Activated naive CD4-positive, alpha-beta T cell treated with anti-CD3 and anti-CD28 coated beads, Interleukin-2, amount 50 U/mL, for 16 hours (primary cell): Measurements from ENCODE around the gene C6orf62.
A peak's percentile ranks its signal among the peaks of the same experiment; 100 is the strongest.
"Not testable (repeated sequence)": the region's sequence is repeated elsewhere in the genome, so short reads cannot be mapped to it uniquely, and the experiment has no call there.

ENCODE experiments used
- DNase-seq: peaks from one replicate; pipeline ENCODE4 v3.0.0-alpha.2; 2020

C6orf62 gene

DNA sequence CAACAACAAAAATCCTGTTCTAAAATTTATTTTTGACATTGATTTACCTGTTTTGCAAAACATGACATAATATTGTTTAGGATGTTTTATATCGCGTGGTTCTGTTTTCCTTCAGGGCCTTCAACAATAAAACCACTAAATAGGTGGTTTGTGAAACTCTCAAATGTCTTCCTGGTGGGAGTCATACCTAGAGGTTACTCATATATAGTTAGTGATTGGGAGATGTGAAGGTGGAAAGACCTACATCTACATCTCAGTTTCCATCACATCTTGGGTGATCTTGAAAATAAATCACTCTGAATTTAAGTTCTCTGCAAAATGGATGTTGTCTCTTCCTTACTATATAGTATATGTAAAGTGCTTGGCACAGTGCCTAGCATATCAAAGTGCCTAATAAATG is 22.9 kb downstream of the C6orf62 start:
- DNase-seq, result no peak

DNA sequence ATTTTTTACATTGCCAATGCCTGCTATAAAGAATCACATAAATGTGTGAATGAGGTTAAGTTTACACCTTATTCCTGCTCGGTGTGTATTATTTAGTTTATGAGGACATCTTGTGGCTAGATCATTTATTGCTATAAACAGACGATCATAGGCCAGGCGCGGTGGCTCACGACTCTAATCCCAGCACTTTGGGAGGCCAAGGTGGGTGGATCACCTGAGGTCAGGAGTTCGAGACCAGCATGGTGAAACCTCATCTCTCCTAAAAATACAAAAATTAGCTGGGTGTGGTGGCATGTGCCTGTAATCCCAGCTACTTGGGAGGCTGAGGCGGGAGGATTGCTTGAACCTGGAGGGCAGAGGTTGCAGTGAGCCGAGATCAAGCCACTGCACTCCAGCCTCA is 23.3 kb downstream of the C6orf62 start:
- DNase-seq, result peak; percentile 19

DNA sequence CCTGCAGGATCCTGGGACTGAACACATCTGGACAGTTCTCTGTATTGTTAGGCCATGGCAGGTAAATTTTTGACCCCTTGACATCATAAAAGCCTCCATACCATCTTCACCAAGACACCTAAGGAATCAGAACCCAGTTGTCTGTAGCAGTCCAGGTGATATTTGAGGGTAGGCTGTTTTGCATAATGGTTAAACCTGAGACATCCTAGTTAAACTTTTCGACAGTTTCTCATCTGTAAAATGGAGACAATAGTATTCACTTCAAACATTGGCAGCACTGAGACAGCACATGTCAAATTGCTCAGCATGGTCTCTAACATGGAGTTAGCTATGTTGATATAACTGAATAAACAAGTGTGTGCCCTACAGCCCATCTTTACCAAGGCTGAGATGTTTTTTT is 24.8 kb downstream of the C6orf62 start:
- no peak for DNase-seq

DNA sequence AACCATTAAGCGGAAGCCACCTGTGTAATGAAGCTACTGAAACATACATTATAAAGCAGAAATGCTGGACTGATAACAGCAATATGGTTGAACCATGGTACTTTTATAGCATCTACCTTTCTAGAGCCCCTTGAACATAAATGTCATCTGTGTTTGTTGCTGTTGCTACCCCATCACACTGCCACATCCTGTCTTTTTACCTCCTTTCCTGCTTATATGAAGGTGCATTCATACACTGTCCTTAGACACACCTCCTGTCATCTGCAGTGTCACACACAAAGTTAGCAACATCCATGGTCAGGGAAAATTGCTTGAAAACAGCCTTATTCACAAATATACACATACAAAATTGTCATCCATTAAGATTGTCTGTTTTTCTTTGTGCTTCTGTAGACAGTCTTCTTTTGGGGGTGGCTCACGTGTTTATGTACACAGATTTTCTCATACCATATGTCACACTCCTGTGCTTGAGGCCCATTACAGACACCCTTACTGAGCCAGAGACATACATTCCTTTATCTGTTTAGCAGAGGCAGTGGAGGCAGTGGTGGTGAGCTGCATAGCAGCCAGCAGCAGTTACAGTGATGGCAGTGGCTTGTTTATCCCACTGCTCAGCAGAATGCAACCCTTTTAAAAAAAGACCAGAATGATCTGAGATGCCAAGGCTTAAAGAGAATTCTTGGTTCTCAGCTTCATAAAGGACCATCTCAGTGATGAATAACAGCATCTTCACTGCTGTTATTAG is 25.9 kb downstream of the C6orf62 start:
- no peak for DNase-seq

DNA sequence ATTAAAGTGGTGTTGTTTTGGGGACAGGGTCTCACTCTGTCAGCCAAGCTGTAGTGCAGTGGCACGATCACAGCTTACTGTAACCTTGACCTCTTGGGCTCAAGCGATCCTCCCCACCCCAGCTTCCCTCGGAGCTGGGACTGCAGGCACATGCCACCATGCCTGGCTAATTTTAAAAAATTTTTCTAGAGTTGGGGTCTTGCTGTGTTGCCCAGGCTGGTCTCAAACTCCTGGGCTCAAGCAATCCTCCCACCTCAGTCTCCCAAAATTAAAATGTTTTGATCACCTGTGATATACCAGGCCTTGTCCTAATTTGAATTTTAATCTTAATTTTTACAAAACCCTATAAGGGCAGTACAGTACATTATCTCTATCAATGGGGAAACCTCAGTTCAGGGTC is 26.5 kb downstream of the C6orf62 start:
- no peak for DNase-seq

DNA sequence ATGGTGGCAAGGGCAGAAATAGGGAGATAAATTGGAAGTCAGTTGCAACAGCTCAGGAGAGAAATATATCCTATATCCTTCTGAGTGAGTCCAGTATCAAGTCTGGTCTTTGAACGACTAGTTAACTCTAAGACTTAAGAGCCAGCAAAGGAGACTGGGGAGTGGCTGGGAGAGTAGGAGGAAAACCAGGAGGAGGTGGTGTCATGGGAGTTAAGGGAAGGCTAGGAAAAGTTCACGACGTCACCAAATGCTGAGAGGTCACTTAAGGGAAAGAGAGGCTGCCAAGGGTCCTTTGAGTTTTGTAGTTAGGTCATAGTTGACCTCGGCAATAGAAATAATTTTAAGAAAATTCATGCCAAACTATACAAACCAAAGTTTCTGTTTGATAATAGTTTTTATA is 27.0 kb downstream of the C6orf62 start:
- no peak for DNase-seq

DNA sequence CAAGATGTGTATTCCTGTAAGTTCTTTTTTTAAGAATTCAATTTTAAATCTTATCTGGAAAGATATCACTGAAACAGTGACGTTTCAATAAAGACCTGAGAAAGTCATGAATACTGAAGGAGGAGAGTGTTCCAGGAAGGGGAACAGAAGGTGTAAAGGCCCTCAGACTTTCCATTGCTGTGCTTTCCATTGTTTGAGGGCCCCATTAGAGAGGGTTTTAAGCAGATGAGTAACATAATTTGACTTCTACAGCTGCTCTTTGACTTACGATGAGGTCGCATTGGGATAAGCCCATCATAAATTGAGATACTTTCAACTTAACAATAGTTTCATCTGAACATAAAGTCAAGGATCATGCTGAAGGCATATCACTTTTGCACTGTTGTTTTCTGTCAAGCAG is 27.4 kb downstream of the C6orf62 start:
- DNase-seq, result no peak

DNA sequence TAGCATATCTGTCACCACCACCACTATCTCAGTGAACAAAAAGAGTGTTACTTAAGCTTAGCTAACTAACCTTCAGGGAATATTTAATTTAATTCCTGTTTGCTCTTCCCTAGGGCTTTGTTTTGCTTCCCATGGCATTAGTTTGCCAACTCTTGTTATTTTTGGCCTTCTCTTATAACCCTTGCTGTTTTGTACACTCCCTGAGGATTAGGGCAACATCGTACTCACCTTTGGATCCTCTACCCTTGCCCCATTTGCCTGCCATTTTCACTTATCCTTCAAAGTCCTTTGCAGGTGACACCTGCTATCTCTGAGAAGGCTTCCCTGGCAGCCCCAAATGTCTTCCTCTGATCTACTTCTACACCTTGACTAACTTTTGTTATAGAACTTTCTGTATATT is 28.4 kb downstream of the C6orf62 start:
- no peak for DNase-seq

DNA sequence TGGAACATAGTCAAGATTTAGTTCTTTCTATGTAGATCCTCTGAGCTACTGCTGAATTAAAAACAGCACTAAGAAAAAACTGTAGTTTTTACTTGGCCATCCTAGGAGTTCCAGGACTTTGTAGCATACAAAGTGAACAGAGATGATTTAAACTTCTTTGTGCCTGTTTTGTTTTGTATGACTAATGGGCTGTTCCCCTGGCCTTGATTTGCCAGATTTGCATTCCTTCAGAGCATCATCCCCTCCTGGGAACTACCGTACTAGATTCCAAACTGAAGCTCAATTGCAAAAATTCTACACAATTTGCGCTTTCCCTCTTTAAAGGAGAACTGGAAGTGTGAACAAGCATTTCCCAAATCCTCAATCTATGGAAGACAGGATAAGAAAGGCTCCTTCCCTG is 29.0 kb downstream of the C6orf62 start:
- DNase-seq, result no peak

DNA sequence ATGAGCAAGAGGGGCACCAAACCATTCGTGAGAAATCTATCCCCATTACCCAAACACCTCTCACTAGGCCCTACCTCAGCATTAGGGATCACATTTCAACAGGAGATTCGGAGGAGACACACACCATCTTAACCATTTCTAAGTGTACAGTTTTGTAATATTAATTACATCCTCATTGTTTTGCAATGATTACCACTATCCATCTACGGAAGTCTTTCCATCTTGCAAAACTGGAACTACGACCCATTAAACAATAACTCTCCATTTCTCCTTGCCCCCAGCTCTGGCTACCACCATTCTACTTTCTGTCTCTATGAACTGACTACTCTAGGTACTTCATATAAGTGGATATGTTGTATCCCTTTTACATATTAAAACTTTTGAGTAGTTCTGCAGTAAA is 32.0 kb downstream of the C6orf62 start:
- no peak for DNase-seq

DNA sequence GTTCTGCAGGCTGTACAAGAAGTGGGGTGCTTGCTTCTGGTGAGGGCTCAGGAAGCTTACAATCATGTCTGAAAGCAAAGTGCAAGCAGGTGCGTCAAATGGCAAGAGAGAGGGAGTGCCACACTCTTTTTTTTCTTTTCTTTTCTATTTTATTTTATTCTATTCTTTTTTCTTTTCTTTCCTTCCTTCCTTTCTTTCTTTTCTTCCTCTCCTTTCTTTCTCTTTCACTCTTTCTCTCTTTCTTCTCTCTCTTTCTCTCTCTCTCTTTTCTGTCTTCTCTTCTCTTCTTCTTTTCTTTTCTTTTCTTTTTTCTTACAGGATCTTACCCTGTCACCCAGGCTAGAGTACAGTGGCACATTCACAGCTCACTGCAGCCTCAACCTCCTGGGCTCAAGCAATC is 32.5 kb downstream of the C6orf62 start:
- no peak for DNase-seq

DNA sequence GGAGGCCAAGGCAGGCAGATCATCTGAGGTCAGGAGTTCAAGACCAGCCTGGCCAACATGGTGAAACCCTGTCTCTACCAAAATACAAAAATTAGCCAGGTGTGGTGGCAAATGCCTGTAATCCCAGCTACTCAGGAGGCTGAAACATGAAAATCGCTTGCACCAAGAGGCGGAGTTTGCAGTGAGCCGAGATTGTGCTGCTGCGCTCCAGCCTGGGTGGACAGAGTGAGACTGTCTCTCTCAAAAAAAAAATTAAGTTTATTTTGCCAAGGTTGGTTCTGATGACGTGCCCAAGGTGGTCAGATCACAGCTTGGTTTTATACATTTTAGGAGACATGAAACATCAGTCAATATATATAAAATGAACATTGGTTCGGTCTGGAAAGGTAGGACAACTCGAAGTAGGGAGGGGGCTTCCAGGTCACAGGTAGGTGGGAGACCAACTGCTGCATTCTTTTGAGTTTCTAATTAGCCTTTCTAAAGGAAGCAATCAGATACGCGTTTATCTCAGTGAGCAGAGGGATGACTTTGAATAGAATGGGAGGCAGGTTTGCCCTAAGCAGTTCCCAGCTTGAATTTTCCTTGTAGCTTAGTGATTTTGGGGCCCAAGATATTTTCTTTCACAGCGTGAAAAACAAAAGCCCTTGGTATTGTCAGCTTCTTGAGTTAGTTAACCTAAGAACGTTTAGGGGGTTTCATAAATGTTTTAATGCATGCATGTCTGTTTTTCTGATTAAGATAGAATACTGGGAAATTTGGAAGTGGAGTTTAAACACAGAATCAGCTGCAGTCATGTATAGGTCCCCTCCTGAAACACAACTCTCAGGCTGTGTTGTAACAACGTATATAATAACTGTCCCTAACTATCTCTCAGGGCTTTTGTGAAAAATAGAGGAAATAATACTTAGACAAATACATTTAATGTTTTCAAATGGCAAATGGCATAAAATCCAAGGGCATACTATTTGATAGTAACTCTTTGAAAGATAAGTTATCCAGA is 35.4 kb downstream of the C6orf62 start:
- no peak for DNase-seq

DNA sequence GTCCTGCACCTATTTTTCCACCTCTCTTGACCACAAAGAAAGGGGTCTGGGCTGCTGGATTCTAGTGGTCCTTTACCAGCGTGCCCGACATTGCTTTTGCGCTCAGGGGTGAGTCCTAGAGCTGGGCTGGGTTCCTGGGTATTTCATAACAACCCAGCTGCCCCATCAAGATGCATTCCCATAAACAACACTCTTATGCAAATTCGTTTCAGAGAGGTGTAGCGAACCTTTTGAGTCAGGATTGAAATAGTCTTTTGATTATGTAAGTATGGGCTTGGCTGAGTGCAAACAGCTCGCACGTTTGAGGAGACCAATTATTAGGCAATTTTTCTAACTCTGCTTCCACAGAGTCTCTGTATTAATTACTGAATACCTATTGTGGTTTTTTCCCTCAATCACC is 38.4 kb downstream of the C6orf62 start:
- DNase-seq, result no peak

DNA sequence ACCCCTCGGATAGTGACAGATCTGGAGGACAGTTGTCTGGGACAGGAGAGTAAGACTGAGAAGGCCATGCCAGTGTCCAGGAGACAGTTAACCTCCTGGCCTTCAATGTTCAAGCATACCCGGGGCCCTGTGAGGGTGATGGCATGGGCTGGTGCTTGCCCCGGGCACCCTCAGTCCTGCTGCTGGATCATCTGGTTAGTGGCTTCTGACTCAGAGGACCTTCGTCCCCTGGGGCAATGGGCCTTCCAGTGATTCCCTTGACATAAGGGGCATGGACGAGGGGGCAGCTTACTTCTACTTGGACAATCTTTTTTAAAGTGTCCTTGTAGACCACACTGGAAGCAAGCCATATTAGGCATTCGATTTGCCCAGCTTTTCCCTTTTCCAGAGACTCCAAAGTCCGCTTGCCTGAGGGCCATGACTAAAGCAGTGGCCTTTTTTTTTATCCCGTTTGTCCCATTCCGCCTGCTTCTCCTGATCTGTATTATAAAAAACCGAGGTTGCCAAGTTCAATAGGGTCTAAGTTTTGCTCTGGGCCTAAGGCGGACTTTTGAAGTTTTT is 40.1 kb downstream of the C6orf62 start:
- not testable (repeated sequence) for DNase-seq

DNA sequence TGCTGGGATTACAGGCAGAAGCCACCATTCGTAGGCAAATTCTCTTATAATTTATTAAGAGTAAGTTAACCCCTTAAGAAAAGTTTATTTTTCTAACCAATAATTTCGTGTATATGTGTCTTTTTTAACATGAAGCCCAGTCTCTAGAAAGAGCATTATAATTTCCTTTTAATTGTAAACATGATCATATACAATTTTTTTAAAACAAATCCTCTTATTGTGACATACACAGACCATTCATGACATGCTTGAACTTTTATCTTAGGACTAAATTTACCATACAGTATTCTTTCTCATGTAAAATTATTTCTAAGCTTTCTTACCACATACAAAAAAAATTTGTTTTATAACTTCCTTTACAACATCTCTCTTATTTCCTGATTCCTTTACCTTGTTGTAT is 45.3 kb downstream of the C6orf62 start:
- DNase-seq, result no peak

DNA sequence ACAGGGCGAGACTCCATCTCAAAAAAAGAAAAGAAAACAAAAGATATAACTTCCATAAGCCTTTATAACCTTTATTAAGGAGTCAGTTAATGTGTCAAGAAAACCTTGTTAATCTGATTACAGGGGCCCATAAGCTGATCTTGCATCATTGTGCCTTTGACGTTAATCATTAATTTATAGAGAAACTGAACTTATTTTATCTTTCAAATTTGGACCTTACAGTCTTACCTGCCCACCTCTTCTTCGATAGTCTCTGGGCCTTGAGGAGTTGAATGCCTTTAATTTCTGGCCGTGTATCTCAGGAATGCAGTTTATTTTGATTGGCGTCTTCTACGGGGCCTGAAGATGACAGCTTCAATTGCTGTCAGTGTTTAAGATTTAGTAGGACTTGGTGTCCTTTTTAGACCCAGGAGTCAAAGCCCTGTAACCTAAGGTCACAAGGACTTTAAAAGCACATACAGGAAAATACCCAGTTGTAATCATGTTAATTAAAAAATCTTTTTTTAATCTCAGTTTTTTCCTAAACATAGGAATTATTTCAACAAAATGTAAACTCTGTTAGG is 46.3 kb downstream of the C6orf62 start:
- DNase-seq, result no peak

DNA sequence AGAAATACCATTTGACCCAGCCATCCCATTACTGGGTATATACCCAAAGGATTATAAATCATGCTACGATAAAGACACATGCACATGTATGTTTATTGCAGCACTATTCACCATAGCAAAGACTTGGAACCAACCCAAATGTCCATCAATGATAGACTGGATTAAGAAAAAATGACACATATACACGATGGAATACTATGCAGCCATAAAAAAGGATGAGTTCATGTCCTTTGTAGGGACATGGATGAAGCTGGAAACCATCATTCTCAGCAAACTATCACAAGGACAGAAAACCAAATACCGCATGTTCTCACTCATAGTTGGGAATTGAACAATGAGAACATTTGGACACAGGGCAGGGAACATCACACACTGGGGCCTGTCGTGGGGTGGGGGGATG is 47.9 kb downstream of the C6orf62 start:
- DNase-seq, result not testable (repeated sequence)

DNA sequence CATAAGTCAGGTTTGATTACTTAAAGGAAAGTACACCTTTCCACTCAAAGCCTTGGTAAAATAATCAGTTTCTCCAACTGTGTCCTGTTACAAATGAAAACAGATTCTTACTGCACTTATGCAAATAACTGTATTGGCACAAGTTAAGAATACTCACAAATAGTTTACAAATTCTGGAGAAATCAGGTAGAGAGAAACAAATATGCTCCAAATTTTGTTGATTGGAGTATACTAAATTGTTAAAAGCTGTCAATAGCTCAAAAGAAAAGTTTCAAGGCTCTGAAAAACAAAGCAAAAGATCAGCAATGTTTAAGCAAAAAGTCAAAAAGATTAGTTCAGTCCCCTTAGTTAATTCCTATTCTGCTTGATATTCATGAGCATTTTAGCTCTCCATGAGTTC is 48.5 kb downstream of the C6orf62 start:
- DNase-seq, result not testable (repeated sequence)

DNA sequence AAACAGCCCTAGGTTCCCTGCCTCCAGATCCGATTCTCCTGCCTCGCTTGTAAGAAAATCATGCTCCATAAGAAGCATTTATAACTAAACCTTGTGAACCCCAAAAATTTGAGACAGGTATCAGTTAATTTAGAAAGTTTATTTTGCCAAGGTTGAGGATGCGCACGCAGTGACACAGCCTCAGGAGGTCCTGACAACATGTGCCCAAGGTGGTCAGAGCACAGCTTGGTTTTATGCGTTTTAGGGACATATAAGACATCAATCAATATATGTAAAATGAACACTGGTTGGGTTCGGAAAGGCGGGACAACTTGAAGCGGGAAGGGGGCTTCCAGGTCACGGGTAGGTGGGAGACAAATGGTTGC is 50.0 kb downstream of the C6orf62 start:
- DNase-seq, result no peak

DNA sequence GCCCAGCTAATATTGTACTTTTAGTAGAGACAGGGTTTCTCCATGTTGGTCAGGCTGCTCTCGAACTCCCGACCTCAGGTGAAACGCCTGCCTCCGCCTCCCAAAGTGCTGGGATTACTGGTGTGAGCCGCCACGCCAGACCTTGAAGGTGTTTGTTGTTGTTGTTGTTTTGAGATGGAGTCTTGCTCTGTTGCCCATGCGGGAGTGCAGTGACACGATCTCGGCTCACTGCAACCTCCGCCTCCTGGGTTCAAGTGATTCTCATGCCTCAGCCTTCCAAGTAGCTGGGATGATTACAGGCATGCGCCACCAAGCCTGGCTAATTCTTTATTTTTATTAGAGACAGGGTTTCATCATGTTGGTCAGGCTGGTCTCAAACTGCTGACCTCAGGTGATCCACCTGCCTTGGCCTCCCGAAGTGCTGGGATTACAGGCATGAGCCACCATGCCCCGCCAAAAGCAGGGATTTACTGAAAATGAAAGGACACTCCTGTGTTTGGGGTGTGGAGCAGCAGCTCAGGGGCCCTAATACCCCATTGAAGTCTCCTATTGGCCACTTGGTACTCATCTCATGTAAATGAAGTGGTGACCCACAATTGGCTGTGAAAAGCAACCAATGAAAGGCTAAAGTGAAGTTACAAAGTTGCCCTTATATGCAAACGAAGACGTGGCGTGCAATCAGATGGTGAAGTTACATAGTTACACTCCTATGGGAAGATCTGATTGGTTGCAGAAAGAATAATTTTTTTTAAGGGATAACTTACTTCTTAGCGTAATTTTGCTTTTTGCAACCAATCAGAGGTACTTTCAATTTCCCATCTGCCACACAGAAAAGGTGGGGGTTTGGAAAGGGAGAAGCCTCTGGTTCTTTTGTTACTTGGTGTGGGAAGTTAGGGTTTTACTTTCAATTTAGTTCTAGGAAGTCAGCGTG is 50.6 kb downstream of the C6orf62 start:
- DNase-seq, result not testable (repeated sequence)

DNA sequence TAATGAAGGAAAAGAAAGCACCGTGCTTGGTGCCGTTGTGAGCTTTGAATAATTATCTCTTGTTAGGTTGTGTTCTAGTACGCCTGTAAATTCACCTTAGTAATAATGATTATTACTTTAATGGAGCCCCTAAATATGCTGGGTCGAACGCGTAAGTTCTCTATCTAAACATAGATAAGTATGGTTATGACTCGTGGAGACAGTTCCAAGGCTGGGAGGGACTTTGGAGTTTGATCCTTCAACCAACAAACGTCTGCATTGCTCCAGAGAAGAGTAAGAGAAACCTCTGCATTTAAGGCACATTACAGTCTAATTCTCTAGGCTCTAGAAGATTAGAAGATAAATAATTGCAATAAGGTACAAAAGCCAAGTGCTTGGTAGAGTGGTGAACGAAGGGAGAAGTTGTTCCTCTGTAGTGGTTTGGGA is 51.6 kb downstream of the C6orf62 start:
- DNase-seq, result no peak

DNA sequence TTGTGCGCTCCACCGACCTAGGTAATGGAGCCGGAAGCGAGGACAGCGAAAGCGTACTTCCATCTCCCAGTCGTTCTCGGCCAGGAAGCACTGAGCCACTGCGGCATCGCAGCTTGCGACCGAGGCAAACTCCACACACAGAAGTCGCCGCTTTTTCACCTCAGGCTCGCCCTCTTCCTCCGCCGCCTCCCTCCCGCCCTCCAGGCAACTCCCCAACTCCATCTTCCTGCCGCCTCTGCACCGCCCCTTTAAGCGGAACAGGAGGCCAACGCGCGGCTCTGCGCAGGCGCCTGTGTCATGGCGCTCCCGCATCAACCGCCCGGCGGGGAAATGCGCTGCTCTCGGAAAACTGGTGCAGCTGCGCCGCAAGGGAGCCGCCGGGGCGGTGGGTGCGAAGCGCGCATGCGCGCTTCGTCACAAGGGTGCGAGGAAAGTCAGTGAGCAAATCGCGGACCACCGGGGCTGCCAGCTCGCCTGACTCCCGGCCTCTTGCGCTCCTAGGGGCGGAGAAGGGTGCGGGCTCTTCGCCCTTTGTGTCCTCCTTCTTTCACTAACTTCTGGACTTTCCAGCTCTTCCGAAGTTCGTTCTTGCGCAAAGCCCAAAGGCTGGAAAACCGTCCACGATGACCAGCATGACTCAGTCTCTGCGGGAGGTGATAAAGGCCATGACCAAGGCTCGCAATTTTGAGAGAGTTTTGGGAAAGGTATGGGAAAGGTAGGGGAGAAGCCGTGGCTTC is 52.1 kb downstream of the C6orf62 start, which contains the start of the genes ACOT13 and TDP2:
TSS of gene ACOT13 (plus strand) at position 437 of the 737 bp plus-strand sequence. CDS start at position 624, 187 bp downstream.
TSS of gene TDP2 (minus strand) at position 259 of the 737 bp plus-strand sequence. CDS start at position 222, 37 bp downstream.
- DNase-seq, result peak; percentile 97
